GM21367 (cell line): Measurements from ENCODE around the gene ITIH6.

Experiments
- ATAC-seq: cut with Tn5 transposase; IDR thresholded peaks from one replicate; pipeline ENCODE4 v1.9.1; 2021; ENCODE audit not compliant: unreplicated experiment

Gene ITIH6

DNA sequence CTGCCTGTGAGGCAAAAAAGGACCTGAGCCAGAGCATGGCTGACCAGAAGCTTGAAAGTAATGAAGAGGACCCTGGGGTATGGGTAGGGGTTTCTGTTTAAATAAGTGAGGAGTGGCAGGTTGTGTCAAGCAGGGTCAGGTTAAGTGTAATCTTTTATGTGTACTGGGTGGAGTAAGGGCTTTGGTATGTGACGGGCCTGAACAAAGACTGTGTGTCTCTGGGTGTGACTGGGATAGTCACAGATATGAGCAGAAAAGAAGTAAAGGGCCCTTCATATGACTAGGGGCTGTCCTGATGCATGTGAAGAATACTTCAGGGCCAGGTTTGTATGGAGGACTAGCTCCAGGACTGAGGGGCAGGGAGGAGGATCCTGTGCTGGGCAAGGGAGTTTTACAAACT, 82.4 kb downstream of the ITIH6 start:
- no peak for ATAC-seq

DNA sequence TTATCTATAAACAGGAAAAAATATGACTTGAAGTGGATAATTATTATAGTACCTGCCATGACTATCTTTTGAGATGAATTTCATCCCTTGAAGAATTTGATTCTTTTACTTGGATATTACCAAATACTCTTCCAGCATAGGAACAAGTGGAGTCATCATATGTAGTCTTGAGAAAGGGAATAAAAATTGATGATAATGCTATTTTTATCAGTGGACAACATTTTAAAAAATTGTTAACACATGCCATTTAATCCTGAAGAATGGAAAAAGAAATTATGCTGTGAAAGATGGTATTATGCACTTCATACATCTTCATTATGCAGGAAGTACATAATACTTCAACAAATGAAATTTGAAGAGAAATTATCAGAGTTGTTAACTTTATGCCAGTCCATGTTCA, 83.6 kb downstream of the ITIH6 start:
- no peak for ATAC-seq

DNA sequence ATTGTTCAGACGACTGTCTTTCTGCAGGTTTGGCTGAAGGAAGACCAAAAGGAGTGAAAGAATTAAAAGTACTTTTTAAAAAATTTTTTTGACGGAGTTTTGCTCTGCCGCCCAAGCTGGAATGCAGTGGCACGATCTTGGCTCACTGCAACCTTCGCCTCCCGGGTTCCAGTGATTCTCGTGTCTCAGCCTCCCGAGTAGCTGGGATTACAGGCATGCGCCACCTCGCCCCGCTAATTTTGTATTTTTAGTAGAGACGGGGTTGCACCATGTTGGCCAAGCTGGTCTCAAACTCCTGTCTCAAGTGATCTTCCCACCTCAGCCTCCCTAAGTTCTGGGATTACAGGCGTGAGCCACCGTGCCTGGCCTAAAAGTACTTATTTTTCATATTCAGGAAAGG, 86.3 kb downstream of the ITIH6 start:
- no peak for ATAC-seq

DNA sequence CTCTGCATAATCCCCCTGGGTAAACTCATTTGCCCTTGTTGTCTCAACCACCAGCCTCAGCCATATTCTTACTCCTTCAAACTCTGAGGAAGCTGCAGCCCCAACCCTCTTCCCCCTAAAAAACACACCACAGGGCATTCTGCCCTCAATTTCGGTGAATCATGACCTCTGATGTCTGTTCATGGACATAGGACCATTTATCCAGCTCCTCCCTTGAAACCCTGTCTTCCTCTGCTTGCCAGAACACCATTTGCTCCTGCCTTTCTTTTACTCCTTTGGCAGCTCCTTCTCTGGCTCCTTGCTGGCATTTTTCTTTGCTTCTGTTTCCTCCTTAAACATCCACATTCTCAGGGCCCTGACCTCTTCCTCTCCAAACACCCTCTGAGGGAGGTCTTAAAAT, 87.1 kb downstream of the ITIH6 start:
- no peak for ATAC-seq

DNA sequence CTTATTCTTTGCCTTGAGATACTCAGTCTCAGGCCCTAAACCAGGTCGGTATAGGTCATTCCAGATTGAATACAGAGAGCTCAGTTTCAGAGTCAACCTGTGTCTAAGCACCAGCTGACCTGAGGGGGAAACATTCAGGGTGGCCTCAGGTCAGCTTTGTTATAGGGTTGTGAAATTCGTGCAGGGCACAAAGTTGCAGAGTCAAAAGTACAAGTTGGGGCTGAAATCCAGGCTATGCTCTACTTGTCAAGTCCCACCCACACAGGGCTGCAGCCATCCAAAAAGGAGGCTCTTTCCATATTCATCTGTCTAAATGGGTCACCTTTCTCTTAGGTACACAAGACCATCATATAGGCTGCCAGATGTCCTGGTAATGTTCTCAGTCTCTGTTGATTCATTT, 89.7 kb downstream of the ITIH6 start:
- no peak for ATAC-seq
